Neural progenitor cell (in vitro differentiated cells): ENCODE data around the gene C2CD3.

Experiments used
- CTCF ChIP-seq: fragments of 200-600 bp; sonication (generic); IDR thresholded peaks from 2 replicates; pipeline ENCODE4 v1.5.1; 2017; ENCODE audit warnings: antibody characterized with exemption, mild to moderate bottlenecking
- EZH2 ChIP-seq: fragments of 200-600 bp; sonication (generic); IDR thresholded peaks from 2 replicates; pipeline ENCODE4 v1.6.1; 2017; ENCODE audit warnings: antibody characterized with exemption, mild to moderate bottlenecking, moderate library complexity
- EZH2phosphoT487 ChIP-seq: fragments of 200-600 bp; sonication (generic); IDR thresholded peaks from 2 replicates; pipeline ENCODE4 v1.6.1; 2017; ENCODE audit warnings: antibody characterized with exemption

- TF ChIP-seq CTCF (no peak), EZH2phosphoT487 (no peak), EZH2 (no peak)
Observed at GRCh38 chr11:73989156-73989555, 181.6 kb downstream of the C2CD3 start.
